ENCODE measurements around the gene SLC8B1.

Gene SLC8B1

GRCh38 chr12:113298861-113299545 is 35.9 kb downstream of the SLC8B1 start:
- DNase-seq (ENCODE audit: low read depth), result no peak
- TF ChIP-seq CTCF (IDR thresholded peaks at IDR 0.05; ENCODE audit: low read depth, low read length), result no peak
- TF ChIP-seq POLR2A (IDR thresholded peaks at IDR 0.05; ENCODE audit: extremely low read depth, insufficient read length), result peak; percentile 15
- no peak for TF ChIP-seq MYC (IDR thresholded peaks at IDR 0.05; ENCODE audit: low read depth, low read length)
- TF ChIP-seq MAX (IDR thresholded peaks at IDR 0.05; ENCODE audit: low read depth, low read length), result no peak
- H3K4me3 ChIP-seq (ENCODE audit: low read depth, low read length), result no peak overlapping the region

- no peak for DNase-seq (ENCODE audit: low read depth)
- no peak for TF ChIP-seq POLR2A (IDR thresholded peaks at IDR 0.05; ENCODE audit: extremely low read depth, insufficient read length)
- H3K4me3 ChIP-seq (ENCODE audit: low read depth, low read length), result no peak overlapping the region
These were observed 36.5 kb downstream of the SLC8B1 start for GRCh38 chr12:113298472-113298817.

- DNase-seq (ENCODE audit: low read depth), result peak; percentile 78
- TF ChIP-seq MYC (IDR thresholded peaks at IDR 0.05; ENCODE audit: low read depth, low read length) (no peak), POLR2A (IDR thresholded peaks at IDR 0.05; ENCODE audit: extremely low read depth, insufficient read length) (no peak), MAX (IDR thresholded peaks at IDR 0.05; ENCODE audit: low read depth, low read length) (no peak), CTCF (IDR thresholded peaks at IDR 0.05; ENCODE audit: low read depth, low read length) (no peak)
- no peak overlapping the region for H3K4me3 ChIP-seq (ENCODE audit: low read depth, low read length)
These were observed 37.1 kb downstream of the SLC8B1 start for GRCh38 chr12:113297621-113298471.

GRCh38 chr12:113297214-113297587 is 37.7 kb downstream of the SLC8B1 start:
- no peak for DNase-seq (ENCODE audit: low read depth)
- no peak overlapping the region for H3K4me3 ChIP-seq (ENCODE audit: low read depth, low read length)
- no peak for TF ChIP-seq MAX (IDR thresholded peaks at IDR 0.05; ENCODE audit: low read depth, low read length)
- no peak for TF ChIP-seq MYC (IDR thresholded peaks at IDR 0.05; ENCODE audit: low read depth, low read length)
- no peak for TF ChIP-seq CTCF (IDR thresholded peaks at IDR 0.05; ENCODE audit: low read depth, low read length)
- TF ChIP-seq POLR2A (IDR thresholded peaks at IDR 0.05; ENCODE audit: extremely low read depth, insufficient read length), result no peak

- TF ChIP-seq MYC (IDR thresholded peaks at IDR 0.05; ENCODE audit: low read depth, low read length) (no peak), CTCF (IDR thresholded peaks at IDR 0.05; ENCODE audit: low read depth, low read length) (no peak), POLR2A (IDR thresholded peaks at IDR 0.05; ENCODE audit: extremely low read depth, insufficient read length) (no peak), MAX (IDR thresholded peaks at IDR 0.05; ENCODE audit: low read depth, low read length) (no peak)
- no peak overlapping the region for H3K4me3 ChIP-seq (ENCODE audit: low read depth, low read length)
- DNase-seq (ENCODE audit: low read depth), result no peak
These were observed 38.2 kb downstream of the SLC8B1 start for GRCh38 chr12:113296557-113297213.
